ENCODE results near the gene TLK1.
A peak's percentile ranks its signal among the peaks of the same experiment; 100 is the strongest.

Gene TLK1

GRCh38 chr2:171004833-171005232, 155.9 kb downstream of the TLK1 start:
- DNase-seq (ENCODE audit: low spot score) (no peak), FAIRE-seq (no peak)

GRCh38 chr2:171004363-171004762, 156.3 kb downstream of the TLK1 start:
- FAIRE-seq (no peak), DNase-seq (ENCODE audit: low spot score) (no peak)

- DNase-seq (ENCODE audit: low spot score) (no peak), FAIRE-seq (no peak)
Measured at GRCh38 chr2:170999654-171000053, 161.0 kb downstream of the TLK1 start.

GRCh38 chr2:170997893-170998597, 162.6 kb downstream of the TLK1 start:
- DNase-seq (ENCODE audit: low spot score): no peak

GRCh38 chr2:170996316-170996715, 164.4 kb downstream of the TLK1 start:
- FAIRE-seq (no peak), DNase-seq (ENCODE audit: low spot score) (no peak)

More at GRCh38 chr2:170997893-170998597, 162.6 kb downstream of the TLK1 start:
- FAIRE-seq: no peak

GRCh38 chr2:170991398-170992182, 169.1 kb downstream of the TLK1 start:
- FAIRE-seq: no peak

GRCh38 chr2:170986566-170987258, 174.0 kb downstream of the TLK1 start:
- DNase-seq (ENCODE audit: low spot score): peak; percentile 2
- no peak for FAIRE-seq

More at GRCh38 chr2:170991398-170992182, 169.1 kb downstream of the TLK1 start:
- no peak for DNase-seq (ENCODE audit: low spot score)

GRCh38 chr2:170985407-170985806, 175.3 kb downstream of the TLK1 start:
- DNase-seq (ENCODE audit: low spot score): peak; percentile 2
- FAIRE-seq: no peak

GRCh38 chr2:170984079-170984478, 176.6 kb downstream of the TLK1 start:
- FAIRE-seq: no peak

GRCh38 chr2:170975943-170976270, 184.8 kb downstream of the TLK1 start:
- DNase-seq (ENCODE audit: low spot score) (no peak), FAIRE-seq (no peak)

More at GRCh38 chr2:170984079-170984478, 176.6 kb downstream of the TLK1 start:
- DNase-seq (ENCODE audit: low spot score): no peak

- no peak for FAIRE-seq
Measured at GRCh38 chr2:170975127-170975942, 185.4 kb downstream of the TLK1 start.

GRCh38 chr2:170974304-170974993, 186.2 kb downstream of the TLK1 start:
- FAIRE-seq: no peak
- DNase-seq (ENCODE audit: low spot score): no peak

More at GRCh38 chr2:170975127-170975942, 185.4 kb downstream of the TLK1 start:
- no peak for DNase-seq (ENCODE audit: low spot score)

GRCh38 chr2:170973492-170974303, 187.0 kb downstream of the TLK1 start:
- DNase-seq (ENCODE audit: low spot score) (peak; percentile 67), FAIRE-seq (no peak)

GRCh38 chr2:170973225-170973491, 187.5 kb downstream of the TLK1 start:
- no peak for DNase-seq (ENCODE audit: low spot score)
- FAIRE-seq: no peak

- DNase-seq (ENCODE audit: low spot score): no peak
- FAIRE-seq: no peak
Measured at GRCh38 chr2:170972296-170973224, 188.1 kb downstream of the TLK1 start.

GRCh38 chr2:170971071-170971470, 189.6 kb downstream of the TLK1 start:
- no peak for DNase-seq (ENCODE audit: low spot score)
- no peak for FAIRE-seq

GRCh38 chr2:170969872-170970496, 190.7 kb downstream of the TLK1 start:
- no peak for FAIRE-seq
- no peak for DNase-seq (ENCODE audit: low spot score)

- FAIRE-seq (no peak), DNase-seq (ENCODE audit: low spot score) (no peak)
Measured at GRCh38 chr2:170969030-170969429, 191.7 kb downstream of the TLK1 start.

Measured in RCC 7860 (cell line).